ENCODE data around the gene SMIM35.

The SMIM35 gene

GRCh38 chr11:118100691-118101232 lies 14.0 kb upstream of the SMIM35 start:
- TF ChIP-seq CTCF (IDR thresholded peaks at IDR 0.05; ENCODE audit: low read depth, low read length) = no peak
- no peak overlapping the region for H3K4me3 ChIP-seq (ENCODE audit: low read depth, low read length)
- in situ Hi-C loops (cut with HindIII; ENCODE audit: low sequenced_read_pairs) = no loop called here
- DNase-seq (ENCODE audit: low read depth, low spot score) = no peak

- no peak overlapping the region for H3K4me3 ChIP-seq (ENCODE audit: low read depth, low read length)
- in situ Hi-C loops (cut with HindIII; ENCODE audit: low sequenced_read_pairs) = no loop called here
- TF ChIP-seq CTCF (IDR thresholded peaks at IDR 0.05; ENCODE audit: low read depth, low read length) = no peak
- no peak for DNase-seq (ENCODE audit: low read depth, low spot score)
Measured at GRCh38 chr11:118099838-118100556, 13.2 kb upstream of the SMIM35 start.

- DNase-seq (ENCODE audit: low read depth, low spot score) = no peak
- TF ChIP-seq CTCF (IDR thresholded peaks at IDR 0.05; ENCODE audit: low read depth, low read length) = no peak
- no peak overlapping the region for H3K4me3 ChIP-seq (ENCODE audit: low read depth, low read length)
- in situ Hi-C loops (cut with HindIII; ENCODE audit: low sequenced_read_pairs) = no loop called here
Measured at GRCh38 chr11:118098996-118099837, 12.5 kb upstream of the SMIM35 start.

- in situ Hi-C loops (cut with HindIII; ENCODE audit: low sequenced_read_pairs) = no loop called here
- DNase-seq (ENCODE audit: low read depth, low spot score) = no peak
- H3K4me3 ChIP-seq (ENCODE audit: low read depth, low read length) = no peak overlapping the region
- TF ChIP-seq CTCF (IDR thresholded peaks at IDR 0.05; ENCODE audit: low read depth, low read length) = no peak
Measured at GRCh38 chr11:118095967-118096367, 9.2 kb upstream of the SMIM35 start.

- no peak for DNase-seq (ENCODE audit: low read depth, low spot score)
- in situ Hi-C loops (cut with HindIII; ENCODE audit: low sequenced_read_pairs) = no loop called here
- no peak overlapping the region for H3K4me3 ChIP-seq (ENCODE audit: low read depth, low read length)
- no peak for TF ChIP-seq CTCF (IDR thresholded peaks at IDR 0.05; ENCODE audit: low read depth, low read length)
Measured at GRCh38 chr11:118095493-118095892, 8.7 kb upstream of the SMIM35 start.

- no peak for TF ChIP-seq CTCF (IDR thresholded peaks at IDR 0.05; ENCODE audit: low read depth, low read length)
- in situ Hi-C loops (cut with HindIII; ENCODE audit: low sequenced_read_pairs) = no loop called here
- no peak overlapping the region for H3K4me3 ChIP-seq (ENCODE audit: low read depth, low read length)
- no peak for DNase-seq (ENCODE audit: low read depth, low spot score)
Measured at GRCh38 chr11:118092907-118093571, 6.3 kb upstream of the SMIM35 start.
